ENCODE results near the gene PDAP1.
"Not testable (repeated sequence)": the region's sequence is repeated elsewhere in the genome, so short reads cannot be mapped to it uniquely, and the experiment has no call there.

Gene PDAP1, protein sequence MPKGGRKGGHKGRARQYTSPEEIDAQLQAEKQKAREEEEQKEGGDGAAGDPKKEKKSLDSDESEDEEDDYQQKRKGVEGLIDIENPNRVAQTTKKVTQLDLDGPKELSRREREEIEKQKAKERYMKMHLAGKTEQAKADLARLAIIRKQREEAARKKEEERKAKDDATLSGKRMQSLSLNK

GRCh38 chr7:99408379-99409191 is at the start of gene PDAP1, which contains the start of gene BUD31:
Gene PDAP1 (minus strand): TSS chr7:99408597. CDS start chr7:99408548, 49 bp downstream.
Gene BUD31 (plus strand): TSS chr7:99408969. CDS start chr7:99411093, 2,124 bp downstream.
- peak; percentile 89 for DNase-seq (ENCODE audit: low read depth, low spot score)

GRCh38 chr7:99457650-99458493 is 49.5 kb upstream of the PDAP1 start:
- no peak for DNase-seq (ENCODE audit: low read depth, low spot score)

- no peak for DNase-seq (ENCODE audit: low read depth, low spot score)
Measured at GRCh38 chr7:99457050-99457649, 48.8 kb upstream of the PDAP1 start.

GRCh38 chr7:99456288-99456687 is 47.9 kb upstream of the PDAP1 start:
- DNase-seq (ENCODE audit: low read depth, low spot score), result no peak

DNA sequence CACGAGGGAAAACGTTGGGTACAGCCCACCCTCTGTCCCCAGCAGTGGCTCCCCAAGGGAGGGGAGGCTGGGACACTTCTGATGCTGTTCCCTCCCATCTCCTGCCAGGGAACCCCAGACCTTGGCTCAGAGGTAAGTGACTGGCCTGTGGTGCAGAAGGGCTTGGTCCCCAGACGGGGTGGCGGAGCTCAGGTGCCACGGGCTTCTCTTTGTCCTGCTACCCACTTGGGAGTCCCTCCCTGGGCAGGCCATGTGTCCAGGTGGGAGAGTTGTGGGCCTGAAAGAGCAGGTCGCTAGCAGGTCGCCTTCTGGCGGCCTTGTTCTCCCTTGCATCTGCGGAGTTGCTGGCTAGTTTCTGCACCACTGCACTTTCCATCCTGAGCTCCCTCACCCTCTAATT is 47.5 kb upstream of the PDAP1 start:
- DNase-seq (ENCODE audit: low read depth, low spot score), result no peak

DNA sequence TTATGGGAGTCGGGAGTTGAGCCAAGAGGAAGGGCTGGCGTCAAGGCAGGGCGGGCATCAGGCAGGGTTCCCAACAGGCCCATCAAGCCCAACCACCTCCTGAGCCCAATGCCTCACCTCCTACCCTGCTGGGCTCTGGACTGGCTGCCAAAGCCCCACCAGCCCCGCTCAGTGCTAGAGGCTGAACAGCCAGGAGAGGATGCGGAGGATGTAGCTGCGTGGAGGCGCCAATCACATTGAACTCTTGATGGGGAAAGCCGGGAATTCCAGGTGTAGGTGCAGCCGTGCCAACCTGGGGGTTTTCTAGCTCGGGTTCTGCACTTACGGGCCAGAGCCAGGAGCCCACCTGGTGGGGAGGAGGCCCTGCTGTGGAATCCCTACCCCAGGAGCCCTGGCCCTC is 44.7 kb upstream of the PDAP1 start:
- DNase-seq (ENCODE audit: low read depth, low spot score), result no peak

GRCh38 chr7:99452541-99452940 is 44.1 kb upstream of the PDAP1 start:
- DNase-seq (ENCODE audit: low read depth, low spot score), result no peak

GRCh38 chr7:99451936-99452335 is 43.5 kb upstream of the PDAP1 start:
- DNase-seq (ENCODE audit: low read depth, low spot score), result no peak

GRCh38 chr7:99449326-99449725 is 40.9 kb upstream of the PDAP1 start:
- DNase-seq (ENCODE audit: low read depth, low spot score), result no peak

DNA sequence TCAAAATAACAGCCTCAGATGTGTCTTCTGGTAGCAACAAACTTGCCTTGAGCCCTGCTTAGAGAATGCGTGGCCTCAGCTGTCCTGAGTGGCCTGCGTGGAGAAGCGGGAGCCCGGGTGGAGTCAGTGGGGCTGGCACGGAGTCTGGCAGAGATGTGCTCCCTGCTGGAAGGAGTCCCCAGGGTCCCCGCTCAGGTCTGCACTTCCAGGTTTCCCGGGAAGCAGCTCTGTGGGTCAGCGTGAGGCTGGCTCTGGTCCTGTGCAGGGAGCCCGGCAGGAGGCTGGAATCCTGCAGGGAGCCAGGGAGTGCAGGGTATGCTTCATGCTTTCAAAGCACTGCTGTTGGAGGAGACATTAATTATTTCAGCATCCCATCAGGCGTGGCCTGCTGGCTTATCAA is 40.5 kb upstream of the PDAP1 start:
- DNase-seq (ENCODE audit: low read depth, low spot score), result no peak

DNA sequence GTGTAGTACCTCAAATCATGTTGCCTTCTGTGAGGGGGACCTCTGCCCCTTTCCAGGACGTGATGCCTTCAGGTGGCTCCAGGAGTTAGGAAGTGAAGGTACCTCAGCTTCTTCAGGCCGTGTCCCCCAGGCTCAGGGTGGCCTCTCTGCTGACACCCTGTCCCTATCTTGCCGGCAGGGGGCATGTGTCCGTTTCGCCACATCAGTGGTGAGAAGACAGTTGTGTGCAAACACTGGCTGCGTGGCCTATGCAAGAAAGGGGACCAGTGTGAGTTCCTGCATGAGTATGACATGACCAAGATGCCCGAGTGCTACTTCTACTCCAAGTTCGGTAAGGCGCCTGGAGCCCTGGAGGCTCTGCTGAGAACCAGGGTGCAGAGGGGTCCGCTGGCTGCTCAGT is 39.5 kb upstream of the PDAP1 start:
- no peak for DNase-seq (ENCODE audit: low read depth, low spot score)

DNA sequence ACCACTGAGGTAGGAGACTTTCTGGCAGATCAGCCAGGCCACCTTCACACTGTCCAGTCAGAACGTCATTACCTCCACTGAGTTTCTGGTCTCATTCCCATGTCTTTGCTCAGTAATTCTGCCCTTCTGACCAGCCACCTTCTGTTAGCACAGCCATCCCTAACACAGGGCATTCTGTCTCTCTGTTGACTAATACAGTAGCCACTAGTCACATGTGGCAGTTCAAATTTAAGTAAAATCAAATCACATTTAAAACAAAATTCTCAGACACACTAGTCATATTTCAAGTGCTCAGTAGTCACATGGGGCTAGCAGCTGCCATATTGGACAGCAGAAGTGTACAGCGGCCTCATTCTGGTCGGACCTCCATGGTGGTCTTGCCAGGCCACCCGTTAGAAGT is 37.7 kb upstream of the PDAP1 start:
- DNase-seq (ENCODE audit: low read depth, low spot score), result no peak

- DNase-seq (ENCODE audit: low read depth, low spot score), result no peak
Measured at GRCh38 chr7:99440195-99440594, 31.8 kb upstream of the PDAP1 start.

DNA sequence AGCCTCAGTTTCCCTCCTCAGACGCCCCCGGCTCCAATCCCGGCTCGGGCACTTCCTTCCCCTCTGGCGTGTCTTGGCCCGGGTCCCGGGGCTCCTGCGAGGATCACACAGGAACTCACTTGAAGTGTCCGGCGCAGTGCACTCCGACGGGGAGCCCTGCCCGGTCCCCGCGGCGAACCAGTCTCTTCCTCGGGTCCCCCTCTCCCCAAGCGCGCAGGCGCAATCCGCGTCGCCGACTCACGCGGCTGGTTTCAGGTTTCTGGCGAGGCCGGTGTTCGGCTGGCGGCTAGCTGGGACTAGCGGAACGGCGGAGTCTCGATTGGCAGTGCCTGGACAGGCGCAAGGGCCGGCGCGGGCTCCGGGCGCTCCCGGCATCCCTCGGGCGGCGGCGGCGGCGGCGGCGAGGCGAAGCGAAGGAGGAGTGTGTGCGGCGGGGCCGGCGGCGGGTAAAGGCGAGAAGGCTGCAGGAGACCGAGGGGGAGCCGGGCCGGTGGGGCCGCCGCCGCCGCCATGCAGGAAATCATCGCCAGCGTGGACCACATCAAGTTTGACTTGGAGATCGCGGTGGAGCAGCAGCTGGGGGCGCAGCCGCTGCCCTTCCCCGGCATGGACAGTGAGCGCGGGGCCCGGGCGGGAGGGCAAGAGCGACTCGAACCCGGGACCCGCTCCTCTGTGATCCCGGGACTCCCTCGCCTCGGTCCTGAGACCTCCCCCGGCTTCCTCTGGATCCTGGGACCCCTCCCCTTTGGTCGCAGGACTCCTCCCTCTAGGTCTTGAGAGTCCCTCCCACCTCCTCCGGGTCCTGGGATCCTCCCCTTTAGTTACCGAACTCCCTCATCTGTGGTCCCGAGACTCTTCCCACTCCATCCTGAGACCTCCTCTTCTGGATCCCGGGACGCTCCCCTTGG is 30.4 kb upstream of the PDAP1 start, which contains the start of the genes CPSF4 and PTCD1:
CPSF4 (plus strand) TSS at position 371 of the 908 bp plus-strand sequence; CDS start at position 511, 140 bp downstream.
PTCD1 (minus strand) TSS at position 226 of the 908 bp plus-strand sequence. CDS start 3,556 bp downstream, outside the sequence.
- peak; percentile 75 for DNase-seq (ENCODE audit: low read depth, low spot score)

GRCh38 chr7:99437946-99438572 is 29.7 kb upstream of the PDAP1 start:
- no peak for DNase-seq (ENCODE audit: low read depth, low spot score)

GRCh38 chr7:99433158-99433557 is 24.8 kb upstream of the PDAP1 start:
- no peak for DNase-seq (ENCODE audit: low read depth, low spot score)

DNA sequence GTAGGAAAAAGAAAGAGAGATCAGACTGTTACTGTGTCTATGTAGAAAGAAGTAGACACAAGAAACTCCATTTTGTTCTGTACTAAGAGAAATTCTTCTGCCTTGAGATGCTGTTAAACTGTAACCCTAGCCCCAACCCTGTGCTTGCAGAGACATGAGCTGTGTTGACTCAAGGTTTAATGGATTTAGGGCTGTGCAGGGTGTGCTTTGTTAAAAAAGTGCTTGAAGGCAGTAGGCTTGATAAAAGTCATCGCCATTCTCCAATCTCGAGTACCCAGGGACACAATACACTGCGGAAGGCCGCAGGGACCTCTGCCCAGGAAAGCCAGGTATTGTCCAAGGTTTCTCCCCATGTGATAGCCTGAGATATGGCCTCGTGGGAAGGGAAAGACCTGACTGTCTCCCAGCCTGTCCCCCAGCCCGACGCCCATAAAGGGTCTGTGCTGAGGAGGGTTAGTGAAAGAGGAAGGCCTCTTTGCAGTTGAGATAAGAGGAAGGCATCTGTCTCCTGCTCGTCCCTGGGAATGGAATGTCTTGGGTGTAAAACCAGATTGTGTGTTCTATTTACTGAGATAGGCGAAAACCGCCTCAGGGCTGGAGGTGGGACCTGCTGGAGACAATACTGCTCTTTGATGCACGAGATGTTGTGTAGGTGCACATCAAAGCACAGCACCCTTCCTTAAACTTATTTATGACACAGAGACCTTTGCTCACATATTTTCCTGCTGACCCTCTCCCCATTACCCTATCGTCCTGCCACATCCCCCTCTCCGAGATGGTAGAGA is 23.6 kb upstream of the PDAP1 start:
- not testable (repeated sequence) for DNase-seq (ENCODE audit: low read depth, low spot score)

GRCh38 chr7:99429756-99430155 is 21.4 kb upstream of the PDAP1 start:
- DNase-seq (ENCODE audit: low read depth, low spot score), result no peak

- no peak for DNase-seq (ENCODE audit: low read depth, low spot score)
Measured at GRCh38 chr7:99428972-99429566, 20.7 kb upstream of the PDAP1 start.

All from activated CD4-positive, CD25-positive, alpha-beta regulatory T cell treated with anti-CD3 and anti-CD28 coated beads, Interleukin-2, amount 50 U/mL, for 16 hours (primary cell).